ENCODE results near the gene PLA2G6.

Gene PLA2G6

GRCh38 chr22:38214302-38215056 lies 32.8 kb upstream of the PLA2G6 start:
- peak; percentile 66 for DNase-seq

- DNase-seq, result no peak
Measured at GRCh38 chr22:38213990-38214301, 32.3 kb upstream of the PLA2G6 start.

GRCh38 chr22:38213319-38213989 lies 31.8 kb upstream of the PLA2G6 start:
- DNase-seq, result no peak

- no peak for DNase-seq
Measured at GRCh38 chr22:38212442-38212841, 30.8 kb upstream of the PLA2G6 start.

GRCh38 chr22:38211556-38211955 lies 29.9 kb upstream of the PLA2G6 start:
- no peak for DNase-seq

- DNase-seq, result no peak
Measured at GRCh38 chr22:38208551-38208968, 26.9 kb upstream of the PLA2G6 start.

- DNase-seq, result no peak
Measured at GRCh38 chr22:38207898-38208432, 26.3 kb upstream of the PLA2G6 start.

- DNase-seq, result no peak
Measured at GRCh38 chr22:38205261-38206128, 23.9 kb upstream of the PLA2G6 start.

GRCh38 chr22:38204784-38205183 lies 23.2 kb upstream of the PLA2G6 start:
- DNase-seq, result no peak

GRCh38 chr22:38203855-38204514 lies 22.4 kb upstream of the PLA2G6 start:
- no peak for DNase-seq

GRCh38 chr22:38203090-38203810 lies 21.6 kb upstream of the PLA2G6 start:
- DNase-seq, result peak; percentile 21

GRCh38 chr22:38202437-38203089 lies 20.9 kb upstream of the PLA2G6 start:
- peak; percentile 57 for DNase-seq

- peak; percentile 85 for DNase-seq
Measured at GRCh38 chr22:38201711-38202436, 20.2 kb upstream of the PLA2G6 start, which contains the start of gene MAFF. Gene MAFF (plus strand): TSS chr22:38201994. CDS start chr22:38213854, 11,860 bp downstream.

- no peak for DNase-seq
Measured at GRCh38 chr22:38201371-38201710, 19.7 kb upstream of the PLA2G6 start.

GRCh38 chr22:38199826-38200559 lies 18.4 kb upstream of the PLA2G6 start:
- DNase-seq, result no peak

- DNase-seq, result no peak
Measured at GRCh38 chr22:38196791-38197419, 15.3 kb upstream of the PLA2G6 start.

- no peak for DNase-seq
Measured at GRCh38 chr22:38193580-38193979, 11.9 kb upstream of the PLA2G6 start.

- DNase-seq, result no peak
Measured at GRCh38 chr22:38192475-38192863, 10.8 kb upstream of the PLA2G6 start.

- no peak for DNase-seq
Measured at GRCh38 chr22:38191731-38192474, 10.3 kb upstream of the PLA2G6 start.

Measured in stimulated activated CD4-positive, alpha-beta T cell treated with anti-CD3 and anti-CD28 coated beads, Interleukin-4, amount 100 ng/mL, for 1 hour (primary cell).